Activated CD4-positive, alpha-beta memory T cell treated with anti-CD3 and anti-CD28 coated beads, Interleukin-2, amount 10 ng/mL, durations not matched to agents 7 days and 5 days (primary cell): ENCODE results near the gene TIFAB. TPM values are rescaled to one million over a fixed set of nuclear protein-coding genes. Genes with fewer than 3 reads are reported as not detected.
"Not testable (repeated sequence)": the region's sequence is repeated elsewhere in the genome, so short reads cannot be mapped to it uniquely, and the experiment has no call there.

Source experiments
- CTCF ChIA-PET: fragments of 350-600 bp; sonication (Branson Sonifier 250); formaldehyde crosslinking; loops from one replicate; lab custom pipeline; 2021; ENCODE audit warnings: antibody characterized with exemption, inconsistent platforms; lab: Charles Lee
- POLR2A ChIA-PET: fragments of 350-600 bp; sonication (Branson Sonifier 250); formaldehyde crosslinking; loops from one replicate; lab custom pipeline; 2021; ENCODE audit warnings: antibody characterized with exemption; lab: Charles Lee
- DNase-seq: peaks from one replicate; pipeline ENCODE4 v3.0.0-alpha.2; 2020
- H3K27ac Mint-ChIP-seq: one replicate; pipeline ENCODE4 v1.8.0; 2021; ENCODE audit warnings: mild to moderate bottlenecking, mixed read lengths
- H3K27me3 Mint-ChIP-seq: one replicate; pipeline ENCODE4 v1.8.0; 2021; ENCODE audit warnings: mixed read lengths
- H3K36me3 Mint-ChIP-seq: one replicate; pipeline ENCODE4 v1.8.0; 2021; ENCODE audit warnings: low read depth, mixed read lengths
- H3K4me1 Mint-ChIP-seq: one replicate; pipeline ENCODE4 v1.8.0; 2021; ENCODE audit warnings: mixed read lengths
- H3K4me3 Mint-ChIP-seq: one replicate; pipeline ENCODE4 v1.8.0; 2021; ENCODE audit warnings: mild to moderate bottlenecking, mixed read lengths
- H3K9me3 Mint-ChIP-seq: one replicate; pipeline ENCODE4 v1.8.0; 2021; ENCODE audit warnings: mixed read lengths
- total RNA-seq, 2 experiments: library from RNA; stranded (reverse); gene quantifications; one replicate each; pipeline ENCODE4 v1.2.3, GENCODE V29; 2021

TIFAB gene
- total RNA-seq, result not detected

- no peak within 1 kb of the TSS for H3K27ac Mint-ChIP-seq
- H3K4me3 Mint-ChIP-seq, result no peak within 1 kb of the TSS
- no peaks in the 10 kb centered on the region for H3K4me1 Mint-ChIP-seq
- no peak for DNase-seq
- H3K36me3 Mint-ChIP-seq, result no peaks in the 10 kb centered on the region
- POLR2A ChIA-PET, result no interaction called here
- H3K27me3 Mint-ChIP-seq, result peaks cover 13% of the 10 kb centered on the region
- CTCF ChIA-PET, result no interaction called here
- no peaks in the 10 kb centered on the region for H3K9me3 Mint-ChIP-seq
Observed at GRCh38 chr5:135452321-135453030, at the start of gene TIFAB. Gene TIFAB, minus strand, starts transcription at chr5:135452351. Its CDS starts 2,412 bp downstream, at chr5:135449939.

- no peak overlapping the region for H3K27ac Mint-ChIP-seq
- ChIA-PET POLR2A (no interaction called here), CTCF (no interaction called here)
- peaks cover 3% of the 10 kb centered on the region for H3K4me1 Mint-ChIP-seq
- no peak for DNase-seq
- no peaks in the 10 kb centered on the region for H3K36me3 Mint-ChIP-seq
- H3K4me3 Mint-ChIP-seq, result no peak overlapping the region
- H3K27me3 Mint-ChIP-seq, result peaks cover 28% of the 10 kb centered on the region
- H3K9me3 Mint-ChIP-seq, result no peaks in the 10 kb centered on the region
Observed at GRCh38 chr5:135498637-135498995, 46.5 kb upstream of the TIFAB start.

- no peak for DNase-seq
- H3K4me1 Mint-ChIP-seq, result peaks cover 4% of the 10 kb centered on the region
- no peak overlapping the region for H3K27ac Mint-ChIP-seq
- CTCF ChIA-PET, result no interaction called here
- H3K9me3 Mint-ChIP-seq, result no peaks in the 10 kb centered on the region
- H3K36me3 Mint-ChIP-seq, result no peaks in the 10 kb centered on the region
- H3K4me3 Mint-ChIP-seq, result no peak overlapping the region
- H3K27me3 Mint-ChIP-seq, result peaks cover 27% of the 10 kb centered on the region
- POLR2A ChIA-PET, result no interaction called here
Observed at GRCh38 chr5:135497971-135498636, 46.0 kb upstream of the TIFAB start.

- POLR2A ChIA-PET, DNase-seq, H3K9me3 Mint-ChIP-seq, H3K4me3 Mint-ChIP-seq, H3K27ac Mint-ChIP-seq, H3K36me3 Mint-ChIP-seq, CTCF ChIA-PET, H3K4me1 Mint-ChIP-seq: not testable (repeated sequence)
- H3K27me3 Mint-ChIP-seq, result peaks cover 49% of the 10 kb centered on the region
Observed at GRCh38 chr5:135495531-135495930, 43.4 kb upstream of the TIFAB start.

GRCh38 chr5:135494196-135494595 is 42.0 kb upstream of the TIFAB start:
- Mint-ChIP-seq H3K4me1 (peaks cover 11% of the 10 kb centered on the region), H3K9me3 (no peaks in the 10 kb centered on the region), H3K4me3 (no peak overlapping the region), H3K36me3 (no peaks in the 10 kb centered on the region), H3K27ac (no peak overlapping the region), H3K27me3 (peaks cover 56% of the 10 kb centered on the region)
- ChIA-PET POLR2A (no interaction called here), CTCF (interaction anchor here (0.8 kb wide), 1 partner anchor 33 kb away, joined by 3 read pairs; no protein-coding TSS in a partner anchor)
- no peak for DNase-seq

GRCh38 chr5:135493406-135494180 is 41.4 kb upstream of the TIFAB start:
- CTCF ChIA-PET, result no interaction called here
- no peak for DNase-seq
- Mint-ChIP-seq H3K36me3 (no peaks in the 10 kb centered on the region), H3K4me3 (no peak overlapping the region), H3K27ac (no peak overlapping the region), H3K4me1 (peaks cover 11% of the 10 kb centered on the region), H3K27me3 (peaks cover 58% of the 10 kb centered on the region), H3K9me3 (no peaks in the 10 kb centered on the region)
- POLR2A ChIA-PET, result no interaction called here

- Mint-ChIP-seq H3K4me3 (no peak overlapping the region), H3K27ac (no peak overlapping the region), H3K4me1 (peaks cover 11% of the 10 kb centered on the region), H3K27me3 (peaks cover 70% of the 10 kb centered on the region), H3K9me3 (no peaks in the 10 kb centered on the region), H3K36me3 (no peaks in the 10 kb centered on the region)
- ChIA-PET POLR2A (no interaction called here), CTCF (interaction anchor here (1.1 kb wide), 1 partner anchor 27 kb away, joined by 4 read pairs; no protein-coding TSS in a partner anchor)
- DNase-seq, result no peak
Observed at GRCh38 chr5:135492319-135492626, 40.1 kb upstream of the TIFAB start.

- no peak for DNase-seq
- Mint-ChIP-seq H3K36me3 (no peaks in the 10 kb centered on the region), H3K4me1 (peaks cover 11% of the 10 kb centered on the region), H3K9me3 (no peaks in the 10 kb centered on the region), H3K4me3 (no peak overlapping the region), H3K27ac (no peak overlapping the region), H3K27me3 (peaks cover 71% of the 10 kb centered on the region)
- CTCF ChIA-PET, result interaction anchor here (1.1 kb wide), 1 partner anchor 27 kb away, joined by 4 read pairs; no protein-coding TSS in a partner anchor
- POLR2A ChIA-PET, result no interaction called here
Observed at GRCh38 chr5:135491552-135492318, 39.6 kb upstream of the TIFAB start.

GRCh38 chr5:135491038-135491551 is 38.9 kb upstream of the TIFAB start:
- ChIA-PET CTCF (no interaction called here), POLR2A (no interaction called here)
- no peak overlapping the region for H3K27ac Mint-ChIP-seq
- H3K4me1 Mint-ChIP-seq, result peaks cover 11% of the 10 kb centered on the region
- no peaks in the 10 kb centered on the region for H3K36me3 Mint-ChIP-seq
- H3K9me3 Mint-ChIP-seq, result no peaks in the 10 kb centered on the region
- no peak overlapping the region for H3K4me3 Mint-ChIP-seq
- peaks cover 75% of the 10 kb centered on the region for H3K27me3 Mint-ChIP-seq
- DNase-seq, result no peak

- peaks cover 80% of the 10 kb centered on the region for H3K27me3 Mint-ChIP-seq
- no peaks in the 10 kb centered on the region for H3K36me3 Mint-ChIP-seq
- no peak overlapping the region for H3K27ac Mint-ChIP-seq
- H3K9me3 Mint-ChIP-seq, result no peaks in the 10 kb centered on the region
- no peak overlapping the region for H3K4me3 Mint-ChIP-seq
- H3K4me1 Mint-ChIP-seq, result peaks cover 11% of the 10 kb centered on the region
- ChIA-PET CTCF (no interaction called here), POLR2A (no interaction called here)
- no peak for DNase-seq
Observed at GRCh38 chr5:135490245-135491037, 38.3 kb upstream of the TIFAB start.

GRCh38 chr5:135489466-135490244 is 37.5 kb upstream of the TIFAB start:
- Mint-ChIP-seq H3K9me3 (no peaks in the 10 kb centered on the region), H3K4me3 (no peak overlapping the region), H3K36me3 (no peaks in the 10 kb centered on the region), H3K27me3 (peaks cover 82% of the 10 kb centered on the region), H3K27ac (no peak overlapping the region), H3K4me1 (peaks cover 11% of the 10 kb centered on the region)
- ChIA-PET CTCF (no interaction called here), POLR2A (no interaction called here)
- no peak for DNase-seq
